HAP-1 (cell line): ENCODE measurements around the gene APCDD1L.

Source experiments
- DNase-seq, 2 experiments: peaks; one replicate each; pipeline ENCODE4 v3.0.0-alpha.2; 2016 to 2020; ENCODE audit warnings: low spot score in 2 of 2
- H3K27me3 ChIP-seq: fragments of 250-450 bp; sonication (Bioruptor Pico); 2 replicates; pipeline ENCODE4 v1.5.1; 2020; ENCODE audit warnings: low read depth, mild to moderate bottlenecking, moderate library complexity
- H3K36me3 ChIP-seq: fragments of 250-450 bp; sonication (Bioruptor Pico); replicated peaks from 2 replicates; pipeline ENCODE4 v1.5.1; 2020; ENCODE audit warnings: mild to moderate bottlenecking
- H3K4me1 ChIP-seq: fragments of 250-450 bp; sonication (Bioruptor Pico); 2 replicates; pipeline ENCODE4 v1.5.1; 2020; ENCODE audit warnings: mild to moderate bottlenecking
- H3K4me3 ChIP-seq: fragments of 250-450 bp; sonication (Bioruptor Pico); 2 replicates; pipeline ENCODE4 v1.5.1; 2020; ENCODE audit warnings: mild to moderate bottlenecking, moderate library complexity
- H3K9me3 ChIP-seq: fragments of 250-450 bp; sonication (Bioruptor Pico); 2 replicates; pipeline ENCODE4 v1.5.1; 2020; ENCODE audit warnings: mild to moderate bottlenecking, moderate library complexity
- in situ Hi-C: fragments of 300-500 bp; cut with MboI; formaldehyde crosslinking; loops from 3 replicates; pipeline ENCODE4 v1.14.3; 2020; ENCODE audit warnings: low sequenced_read_pairs, inconsistent platforms, mixed read lengths

The APCDD1L gene

DNA sequence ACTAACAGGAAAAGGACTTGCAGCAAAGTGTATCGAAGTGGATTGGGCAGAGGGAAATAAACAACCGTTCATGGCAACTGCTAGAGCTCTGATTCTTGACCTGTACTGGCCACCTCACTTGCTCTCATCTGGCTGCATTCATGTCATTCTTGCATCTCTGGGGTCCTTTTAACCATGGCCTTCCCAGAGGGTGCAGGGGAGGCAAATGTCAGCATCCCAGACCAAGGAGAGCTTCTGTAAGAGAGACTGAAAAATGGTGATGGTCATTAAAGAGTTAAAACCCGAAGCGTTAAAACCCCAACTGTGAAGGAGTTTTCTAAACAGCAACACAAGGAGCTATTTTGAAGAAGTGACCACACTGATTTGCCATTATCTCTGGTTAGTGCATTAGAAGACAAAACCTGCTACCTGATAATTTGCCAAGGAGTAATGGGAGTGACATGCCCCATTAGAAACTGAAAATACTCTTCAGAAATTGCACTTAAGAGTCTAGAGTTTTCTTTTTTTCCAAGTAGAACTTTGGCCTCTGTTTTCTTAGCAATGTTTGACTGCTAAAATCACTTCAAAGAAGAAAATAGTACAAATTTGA is 62.4 kb downstream of the APCDD1L start:
- no peak for DNase-seq
- H3K4me3 ChIP-seq = no peak overlapping the region
- in situ Hi-C loops = no loop called here

DNA sequence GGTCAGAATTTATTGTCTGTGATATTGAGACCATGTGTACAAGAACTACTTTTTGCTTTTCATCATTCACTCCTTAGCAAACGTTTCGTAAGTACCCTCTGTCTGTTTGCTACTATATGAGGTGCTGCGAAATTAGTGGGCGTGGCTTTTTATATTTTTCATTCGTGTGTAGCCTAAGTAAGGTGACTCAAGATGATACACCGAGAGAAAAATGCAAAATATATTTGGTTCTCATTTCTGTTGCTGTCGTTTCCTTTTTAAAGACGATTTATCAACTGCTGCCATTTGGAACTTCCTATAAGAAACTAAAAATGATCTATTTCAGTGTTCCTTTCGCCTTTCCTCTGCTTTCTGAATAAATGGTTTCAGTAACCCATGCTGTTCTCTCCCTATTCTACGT is 64.9 kb downstream of the APCDD1L start:
- Histone ChIP-seq H3K36me3 (peaks cover 7% of the 10 kb centered on the region), H3K4me1 (no peaks in the 10 kb centered on the region), H3K27me3 (no peaks in the 10 kb centered on the region), H3K4me3 (no peak overlapping the region), H3K9me3 (no peaks in the 10 kb centered on the region)
- DNase-seq = no peak
- in situ Hi-C loops = no loop called here

More for the DNA sequence above, 62.4 kb downstream of the APCDD1L start:
- no peaks in the 10 kb centered on the region for H3K4me1 ChIP-seq
- H3K27me3 ChIP-seq = no peaks in the 10 kb centered on the region
- no peaks in the 10 kb centered on the region for H3K9me3 ChIP-seq
- peaks cover 4% of the 10 kb centered on the region for H3K36me3 ChIP-seq

DNA sequence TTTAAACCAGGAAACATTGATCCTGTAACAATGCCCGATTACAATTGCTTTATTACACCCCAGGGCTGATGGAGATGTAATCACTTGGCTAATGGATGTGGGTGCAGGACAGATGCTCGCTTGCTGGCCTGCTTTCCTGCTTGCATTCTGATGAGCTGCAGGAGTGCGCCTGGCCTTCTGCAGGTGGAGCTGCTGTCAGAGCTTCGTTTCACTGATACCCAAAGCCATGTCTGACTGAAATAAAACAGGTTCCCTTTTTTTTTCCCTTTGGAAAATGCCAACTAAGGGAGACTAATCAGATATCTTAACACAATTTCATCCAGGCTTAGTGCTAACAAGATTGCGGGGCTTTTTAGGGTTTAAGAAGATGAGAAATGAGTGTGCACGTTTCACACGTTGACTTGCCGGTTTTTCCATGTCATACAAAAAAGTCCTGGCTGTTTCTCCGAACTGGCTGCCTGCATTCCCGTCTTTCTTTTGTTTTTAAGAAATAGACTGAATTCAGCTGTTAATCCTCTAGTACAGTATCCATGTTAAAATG is 65.4 kb downstream of the APCDD1L start:
- H3K27me3 ChIP-seq = no peaks in the 10 kb centered on the region
- H3K4me3 ChIP-seq = no peak overlapping the region
- DNase-seq = no peak
- in situ Hi-C loops = loop anchor here (10.0 kb wide), 1 partner anchor 205 kb away; no protein-coding TSS in a partner anchor
- H3K9me3 ChIP-seq = no peaks in the 10 kb centered on the region
- peaks cover 11% of the 10 kb centered on the region for H3K36me3 ChIP-seq
- no peaks in the 10 kb centered on the region for H3K4me1 ChIP-seq

GRCh38 chr20:58448958-58449357 is 66.2 kb downstream of the APCDD1L start:
- in situ Hi-C loops = loop anchor here (10.0 kb wide), 1 partner anchor 204 kb away; no protein-coding TSS in a partner anchor
- Histone ChIP-seq H3K27me3 (no peaks in the 10 kb centered on the region), H3K4me3 (no peak overlapping the region), H3K9me3 (no peaks in the 10 kb centered on the region), H3K4me1 (no peaks in the 10 kb centered on the region), H3K36me3 (peaks cover 18% of the 10 kb centered on the region)
- DNase-seq = no peak

DNA sequence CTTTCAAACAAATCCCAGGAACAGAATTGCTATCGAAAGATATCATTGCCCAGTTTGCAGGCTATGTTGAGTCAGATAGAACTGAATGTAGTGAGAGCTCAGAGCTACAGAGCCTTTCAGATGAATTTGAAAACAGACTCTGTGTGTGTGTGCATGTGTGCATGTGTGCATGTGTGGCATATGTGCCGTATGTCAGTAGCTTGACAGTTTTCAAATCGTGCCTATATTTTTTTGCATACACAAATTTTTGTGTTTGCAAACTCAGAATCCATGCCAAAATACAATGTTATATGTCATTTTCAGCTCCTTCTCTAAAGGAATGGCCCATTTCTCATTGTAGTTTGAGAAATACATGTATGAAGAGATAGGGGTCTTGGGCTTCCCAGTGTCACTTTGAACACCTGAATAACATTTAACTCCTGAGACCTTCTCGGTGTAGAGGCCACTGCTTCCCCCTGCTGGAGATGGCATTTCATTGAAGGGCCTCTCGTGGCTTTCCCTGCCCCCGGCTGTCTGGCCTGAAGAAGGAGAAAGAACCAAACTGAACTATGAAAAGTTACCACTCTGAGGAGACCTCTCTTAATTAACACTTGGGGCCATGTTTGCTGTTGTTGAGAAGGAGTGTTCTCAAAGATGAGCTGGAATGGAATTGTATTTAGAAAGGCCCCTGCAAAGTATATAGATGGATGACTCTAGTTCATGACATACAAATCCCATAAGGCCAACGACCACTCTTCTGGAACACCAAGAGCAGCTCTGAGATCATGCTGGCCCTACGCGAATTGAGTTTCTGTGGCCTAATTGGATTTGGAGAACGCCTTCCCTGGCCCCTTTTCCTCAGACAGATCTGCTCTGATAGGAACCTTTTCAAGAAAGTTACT is 67.4 kb downstream of the APCDD1L start:
- Histone ChIP-seq H3K36me3 (peaks cover 23% of the 10 kb centered on the region), H3K4me3 (no peak overlapping the region), H3K27me3 (no peaks in the 10 kb centered on the region), H3K4me1 (no peaks in the 10 kb centered on the region), H3K9me3 (no peaks in the 10 kb centered on the region)
- in situ Hi-C loops = loop anchor here (10.0 kb wide), 1 partner anchor 203 kb away; no protein-coding TSS in a partner anchor
- DNase-seq = peak in 1 of 2 experiments; percentile 68

- Histone ChIP-seq H3K4me1 (no peaks in the 10 kb centered on the region), H3K36me3 (peaks cover 29% of the 10 kb centered on the region), H3K9me3 (no peaks in the 10 kb centered on the region), H3K27me3 (no peaks in the 10 kb centered on the region), H3K4me3 (no peak overlapping the region)
- no peak for DNase-seq
- in situ Hi-C loops = loop anchor here (10.0 kb wide), 1 partner anchor 202 kb away; no protein-coding TSS in a partner anchor
Observed at GRCh38 chr20:58446960-58447265, 68.3 kb downstream of the APCDD1L start.

DNA sequence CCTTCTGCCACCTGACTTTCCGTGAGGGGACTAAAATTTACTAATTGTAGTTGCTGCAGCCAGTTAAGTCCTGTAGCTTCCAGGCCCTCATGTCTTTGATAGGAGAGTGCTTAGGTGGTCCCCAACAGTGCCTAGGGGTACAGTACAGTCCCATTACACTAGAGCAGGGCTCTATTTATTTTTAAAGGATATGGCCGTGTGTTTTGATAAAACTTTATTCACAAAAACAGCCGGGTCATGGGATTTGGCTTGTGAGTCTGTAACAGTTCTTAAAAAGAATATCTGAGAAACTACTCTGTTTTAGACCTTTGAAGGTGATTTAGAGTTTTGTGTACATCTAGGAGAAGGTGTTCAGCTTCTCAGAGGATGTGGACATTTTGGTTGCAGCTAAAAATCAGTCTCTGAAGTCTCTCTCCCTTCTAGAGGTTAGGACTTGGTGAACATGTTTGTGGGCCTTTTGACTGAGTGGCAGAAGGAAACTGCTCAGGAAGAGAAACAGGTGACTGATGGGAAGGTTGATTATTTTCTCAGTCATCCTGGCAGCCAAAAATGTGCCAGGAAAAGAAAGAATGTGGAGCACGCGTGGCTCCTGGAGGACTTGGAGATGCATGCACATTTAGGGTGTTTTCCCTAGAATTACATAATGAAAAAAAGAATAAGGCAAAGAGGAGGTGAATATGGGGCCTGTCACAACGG is 68.8 kb downstream of the APCDD1L start:
- DNase-seq = no peak
- Histone ChIP-seq H3K36me3 (peaks cover 31% of the 10 kb centered on the region), H3K4me3 (no peak overlapping the region), H3K9me3 (no peaks in the 10 kb centered on the region), H3K4me1 (no peaks in the 10 kb centered on the region), H3K27me3 (no peaks in the 10 kb centered on the region)
- in situ Hi-C loops = loop anchor here (10.0 kb wide), 1 partner anchor 202 kb away; no protein-coding TSS in a partner anchor

GRCh38 chr20:58444746-58445255 is 70.4 kb downstream of the APCDD1L start:
- Histone ChIP-seq H3K9me3 (no peaks in the 10 kb centered on the region), H3K4me3 (no peak overlapping the region), H3K36me3 (peaks cover 40% of the 10 kb centered on the region), H3K4me1 (no peaks in the 10 kb centered on the region), H3K27me3 (no peaks in the 10 kb centered on the region)
- DNase-seq = no peak
- in situ Hi-C loops = loop anchor here (10.0 kb wide), 1 partner anchor 200 kb away; no protein-coding TSS in a partner anchor

DNA sequence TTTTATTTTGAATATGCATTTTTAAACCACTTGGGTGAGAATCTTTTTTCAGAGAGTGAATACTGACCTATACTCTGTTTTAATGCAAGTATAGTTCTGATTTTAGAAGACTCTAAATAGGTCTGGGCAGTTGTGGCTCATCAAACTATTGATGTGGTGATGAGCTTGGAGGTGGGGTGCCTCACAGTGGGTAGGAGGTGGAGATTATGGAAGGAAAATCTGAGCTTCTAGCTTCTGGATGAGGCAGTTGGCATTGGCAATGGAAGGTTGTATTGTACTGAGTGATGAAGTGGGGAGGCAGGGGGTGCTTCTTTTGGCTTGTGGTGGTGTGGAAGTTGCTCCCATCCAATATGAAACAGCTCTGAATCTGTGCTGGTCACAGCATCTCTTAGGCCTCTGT is 73.5 kb downstream of the APCDD1L start:
- Histone ChIP-seq H3K27me3 (no peaks in the 10 kb centered on the region), H3K36me3 (peaks cover 36% of the 10 kb centered on the region), H3K4me3 (no peak overlapping the region), H3K4me1 (no peaks in the 10 kb centered on the region), H3K9me3 (no peaks in the 10 kb centered on the region)
- in situ Hi-C loops = loop anchor here (10.0 kb wide), 1 partner anchor 197 kb away; no protein-coding TSS in a partner anchor
- DNase-seq = no peak

GRCh38 chr20:58440021-58440767 is 75.0 kb downstream of the APCDD1L start:
- no peaks in the 10 kb centered on the region for H3K4me1 ChIP-seq
- H3K9me3 ChIP-seq = no peaks in the 10 kb centered on the region
- H3K4me3 ChIP-seq = no peak overlapping the region
- no peaks in the 10 kb centered on the region for H3K27me3 ChIP-seq
- in situ Hi-C loops = loop anchor here (10.0 kb wide), 1 partner anchor 195 kb away; no protein-coding TSS in a partner anchor
- DNase-seq = no peak
- H3K36me3 ChIP-seq = peaks cover 33% of the 10 kb centered on the region

GRCh38 chr20:58438970-58439808 is 76.0 kb downstream of the APCDD1L start:
- in situ Hi-C loops = no loop called here
- Histone ChIP-seq H3K27me3 (no peaks in the 10 kb centered on the region), H3K9me3 (no peaks in the 10 kb centered on the region), H3K36me3 (peaks cover 27% of the 10 kb centered on the region), H3K4me3 (no peak overlapping the region), H3K4me1 (peaks cover under 1% of the 10 kb centered on the region)
- DNase-seq = no peak
